ENCODE data around the gene NUDT16L1. TPM values are rescaled to one million over a fixed set of nuclear protein-coding genes. Genes with fewer than 3 reads are reported as not detected.
A peak's percentile ranks its signal among the peaks of the same experiment; 100 is the strongest.

NUDT16L1 gene
- total and polyA plus RNA-seq, 2 of the 13 experiments (the other 11 are each of a cell fraction or from before 2014, with no cell fraction given): 28.0 to 40.5 TPM

- TF ChIP-seq ZBTB34 (CRISPR knock-in tag; IDR thresholded peaks at IDR 0.05) (no peak), ZSCAN31 (CRISPR knock-in tag; IDR thresholded peaks at IDR 0.05; ENCODE audit: low read depth) (no peak), ZNF670 (CRISPR knock-in tag; IDR thresholded peaks at IDR 0.05; ENCODE audit: borderline replicate concordance) (no peak), ZBTB3 (CRISPR knock-in tag; IDR thresholded peaks at IDR 0.05; ENCODE audit: borderline replicate concordance, low read depth) (no peak), REXO4 (CRISPR knock-in tag; IDR thresholded peaks at IDR 0.05; ENCODE audit: borderline replicate concordance) (no peak), YEATS2 (CRISPR knock-in tag; IDR thresholded peaks at IDR 0.05; ENCODE audit: borderline replicate concordance) (peak; percentile 27; the same call in 1 of the 2 replicates), TFAP4 (IDR thresholded peaks at IDR 0.05; ENCODE audit: borderline replicate concordance, low read depth) (peak; percentile 88; the same call in 1 of the 2 replicates), MZF1 (CRISPR knock-in tag; IDR thresholded peaks at IDR 0.05; ENCODE audit: borderline replicate concordance) (no peak), BCL3 (CRISPR knock-in tag; IDR thresholded peaks at IDR 0.05) (no peak), HOMEZ (CRISPR knock-in tag; IDR thresholded peaks at IDR 0.05; ENCODE audit: low read depth) (no peak), RXRA (CRISPR knock-in tag; IDR thresholded peaks at IDR 0.05) (0 out of 2 replicates have a peak, but pooled peaks have one; percentile 5), ZBTB37 (CRISPR knock-in tag; IDR thresholded peaks at IDR 0.05) (no peak), TRIM24 (CRISPR knock-in tag; IDR thresholded peaks at IDR 0.05) (no peak), NR2F1 (CRISPR knock-in tag; IDR thresholded peaks at IDR 0.05) (0 out of 4 replicates have a peak, but pooled peaks of 1 of the 2 experiments have one; percentile 19), PRMT3 (CRISPR knock-in tag; IDR thresholded peaks at IDR 0.05; ENCODE audit: borderline replicate concordance, low read depth) (no peak)
- TF ChIP-seq, protein P1, sequence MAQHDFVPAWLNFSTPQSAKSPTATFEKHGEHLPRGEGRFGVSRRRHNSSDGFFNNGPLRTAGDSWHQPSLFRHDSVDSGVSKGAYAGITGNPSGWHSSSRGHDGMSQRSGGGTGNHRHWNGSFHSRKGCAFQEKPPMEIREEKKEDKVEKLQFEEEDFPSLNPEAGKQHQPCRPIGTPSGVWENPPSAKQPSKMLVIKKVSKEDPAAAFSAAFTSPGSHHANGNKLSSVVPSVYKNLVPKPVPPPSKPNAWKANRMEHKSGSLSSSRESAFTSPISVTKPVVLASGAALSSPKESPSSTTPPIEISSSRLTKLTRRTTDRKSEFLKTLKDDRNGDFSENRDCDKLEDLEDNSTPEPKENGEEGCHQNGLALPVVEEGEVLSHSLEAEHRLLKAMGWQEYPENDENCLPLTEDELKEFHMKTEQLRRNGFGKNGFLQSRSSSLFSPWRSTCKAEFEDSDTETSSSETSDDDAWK (CRISPR knock-in tag; IDR thresholded peaks at IDR 0.05): no peak
- TF ChIP-seq, protein P2, sequence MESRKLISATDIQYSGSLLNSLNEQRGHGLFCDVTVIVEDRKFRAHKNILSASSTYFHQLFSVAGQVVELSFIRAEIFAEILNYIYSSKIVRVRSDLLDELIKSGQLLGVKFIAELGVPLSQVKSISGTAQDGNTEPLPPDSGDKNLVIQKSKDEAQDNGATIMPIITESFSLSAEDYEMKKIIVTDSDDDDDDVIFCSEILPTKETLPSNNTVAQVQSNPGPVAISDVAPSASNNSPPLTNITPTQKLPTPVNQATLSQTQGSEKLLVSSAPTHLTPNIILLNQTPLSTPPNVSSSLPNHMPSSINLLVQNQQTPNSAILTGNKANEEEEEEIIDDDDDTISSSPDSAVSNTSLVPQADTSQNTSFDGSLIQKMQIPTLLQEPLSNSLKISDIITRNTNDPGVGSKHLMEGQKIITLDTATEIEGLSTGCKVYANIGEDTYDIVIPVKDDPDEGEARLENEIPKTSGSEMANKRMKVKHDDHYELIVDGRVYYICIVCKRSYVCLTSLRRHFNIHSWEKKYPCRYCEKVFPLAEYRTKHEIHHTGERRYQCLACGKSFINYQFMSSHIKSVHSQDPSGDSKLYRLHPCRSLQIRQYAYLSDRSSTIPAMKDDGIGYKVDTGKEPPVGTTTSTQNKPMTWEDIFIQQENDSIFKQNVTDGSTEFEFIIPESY (CRISPR knock-in tag; IDR thresholded peaks at IDR 0.05): peak; percentile 93
Measured at GRCh38 chr16:4702466-4702808, 9.1 kb downstream of the NUDT16L1 start (continued).

Data from HepG2 (cell line).